SK-N-SH (cell line): ENCODE results near the gene UTP11. TPM values are rescaled to one million over a fixed set of nuclear protein-coding genes. Genes with fewer than 3 reads are reported as not detected.

ENCODE experiments used
- CTCF ChIA-PET: fragments of 300-600, 350-600 bp; formaldehyde crosslinking; extraction: SDS; loops from one replicate; lab custom pipeline; 2021; lab: Yijun Ruan, JAX
- POLR2A ChIA-PET: fragments of 350-600 bp; sonication (Branson Sonifier 250); formaldehyde crosslinking; extraction: SDS; loops from one replicate; lab custom pipeline; 2020; ENCODE audit warnings: antibody characterized with exemption, inconsistent platforms; lab: Yijun Ruan, JAX
- DNase-seq: peaks from one replicate; pipeline ENCODE4 v3.0.0; 2012
- H2AFZ ChIP-seq: fragments of 200-600 bp; sonication (generic); 2 replicates; pipeline ENCODE4 v1.8.1; 2016; ENCODE audit warnings: antibody characterized with exemption, mild to moderate bottlenecking, low read depth
- H3F3A ChIP-seq: fragments of 200-600 bp; sonication (generic); replicated peaks from 2 replicates; pipeline ENCODE3; 2016; ENCODE audit warnings: antibody characterized with exemption, mild to moderate bottlenecking; ENCODE audit not compliant: insufficient read depth
- H3K27ac ChIP-seq, 2 experiments: fragments of 200-500 bp in 1 of 2; fragments of 200-600 bp in 1 of 2; sonication (Bioruptor generic) in 1 of 2; sonication (generic), shearing (Covaris generic) in 1 of 2; 2 replicates each; pipeline versions ENCODE4 v1.5.1 to v1.6.1; 2014 to 2016; ENCODE audit warnings: low read depth in 2 of 2, inconsistent platforms in 1 of 2, low read length in 1 of 2, mild to moderate bottlenecking in 1 of 2, mixed read lengths in 1 of 2
- H3K27me3 ChIP-seq: fragments of 200-600 bp; sonication (generic), shearing (Covaris generic); 2 replicates; pipeline ENCODE4 v1.6.1; 2016; ENCODE audit warnings: mixed run types; ENCODE audit not compliant: insufficient read depth
- H3K36me3 ChIP-seq, 2 experiments: fragments of 200-500 bp in 1 of 2; fragments of 200-600 bp in 1 of 2; sonication (Bioruptor generic) in 1 of 2; sonication (generic) in 1 of 2; replicated peaks in 1 of 2; 2 replicates each; pipeline versions ENCODE3 to v1.5.1; 2014 to 2016; ENCODE audit warnings: low read length in 1 of 2, mild to moderate bottlenecking in 1 of 2; ENCODE audit not compliant: insufficient read depth in 2 of 2, control insufficient read depth in 1 of 2
- H3K4me1 ChIP-seq, 2 experiments: fragments of 200-500 bp in 1 of 2; fragments of 200-600 bp in 1 of 2; sonication (Bioruptor generic) in 1 of 2; sonication (generic), shearing (Covaris generic) in 1 of 2; 2 replicates each; pipeline versions ENCODE4 v1.5.1 to v1.6.1; 2014 to 2016; ENCODE audit warnings: low read depth in 1 of 2, low read length in 1 of 2, mixed run types in 1 of 2; ENCODE audit not compliant: insufficient read depth in 2 of 2, control insufficient read depth in 1 of 2
- H3K4me2 ChIP-seq: fragments of 200-600 bp; sonication (generic), shearing (Covaris generic); 2 replicates; pipeline ENCODE4 v1.6.1; 2017; ENCODE audit warnings: mixed run types
- H3K4me3 ChIP-seq, 2 experiments: fragments of 200-500 bp in 1 of 2; fragments of 200-600 bp in 1 of 2; sonication (Bioruptor generic) in 1 of 2; sonication (generic), shearing (Covaris generic) in 1 of 2; 2 replicates each; pipeline versions ENCODE4 v1.5.1 to v1.8.1; 2014 to 2016; ENCODE audit warnings: low read depth in 2 of 2, inconsistent platforms in 1 of 2, low read length in 1 of 2, mild to moderate bottlenecking in 1 of 2, mixed read lengths in 1 of 2, moderate library complexity in 1 of 2
- H3K79me2 ChIP-seq: fragments of 200-600 bp; sonication (generic); 2 replicates; pipeline ENCODE4 v1.8.1; 2017; ENCODE audit warnings: mild to moderate bottlenecking; ENCODE audit not compliant: insufficient read depth
- H3K9ac ChIP-seq: fragments of 200-600 bp; sonication (generic); 2 replicates; pipeline ENCODE4 v1.6.1; 2017; ENCODE audit warnings: mixed run types
- H3K9me2 ChIP-seq: fragments of 200-600 bp; sonication (generic); 2 replicates; pipeline ENCODE4 v1.6.1; 2017; ENCODE audit warnings: mixed run types
- H3K9me3 ChIP-seq: fragments of 200-600 bp; sonication (generic); 2 replicates; pipeline ENCODE4 v1.6.1; 2017; ENCODE audit warnings: mixed run types, mild to moderate bottlenecking, moderate library complexity
- H4K20me1 ChIP-seq: fragments of 200-600 bp; sonication (generic); 2 replicates; pipeline ENCODE4 v1.6.1; 2017; ENCODE audit warnings: mild to moderate bottlenecking, mixed run types; ENCODE audit not compliant: insufficient read depth
- CTCF ChIP-seq: fragments of 200-600 bp; sonication (generic); IDR thresholded peaks from 2 replicates; pipeline ENCODE4 v1.6.1; 2017; ENCODE audit warnings: antibody characterized with exemption, mild to moderate bottlenecking, moderate library complexity
- FOXJ3 ChIP-seq: sonication (generic); formaldehyde crosslinking; IDR thresholded peaks from 2 replicates; pipeline ENCODE4 v1.5.1; 2020; ENCODE audit warnings: mild to moderate bottlenecking, missing genetic modification reagents
- FOXM1 ChIP-seq: IDR thresholded peaks from 2 replicates; pipeline ENCODE4 v1.4.0; 2012; ENCODE audit warnings: low read depth, mild to moderate bottlenecking
- NFIC ChIP-seq: IDR thresholded peaks from 2 replicates; pipeline ENCODE4 v1.4.0; 2012; ENCODE audit warnings: borderline replicate concordance
- RAD21 ChIP-seq: IDR thresholded peaks from 2 replicates; pipeline ENCODE4 v1.6.1; 2012; ENCODE audit warnings: mild to moderate bottlenecking, low read length
- REST ChIP-seq: IDR thresholded peaks from 2 replicates; pipeline ENCODE4 v1.6.1; 2012; ENCODE audit warnings: mild to moderate bottlenecking, low read depth, low read length, moderate library complexity
- SMC3 ChIP-seq: IDR thresholded peaks from 2 replicates; pipeline ENCODE4 v1.6.1; 2012; ENCODE audit warnings: low read depth, low read length, improper control_type of control experiment
- USF1 ChIP-seq: IDR thresholded peaks from 2 replicates; pipeline ENCODE4 v1.4.0; 2012; ENCODE audit warnings: low read depth, borderline replicate concordance
- YY1 ChIP-seq: IDR thresholded peaks from 2 replicates; pipeline ENCODE4 v1.4.0; 2012; ENCODE audit warnings: low read depth, mild to moderate bottlenecking
- WGBS: methylation state at CpG from one replicate; pipeline ENCODE4 v1.1.6; 2017; ENCODE audit warnings: low lambda C conversion rate; 5-methylcytosine and 5-hydroxymethylcytosine counted together
- polyA plus RNA-seq, 3 experiments: library from polyadenylated mRNA; depleted of rRNA; stranded (reverse); fragments of >200 nt; gene quantifications; 2 replicates each; pipeline ENCODE4 v1.2.3, GENCODE V29; 2012

UTP11 gene
- polyA plus RNA-seq, 1 of the 3 experiments (the other 2 are of a cell fraction) = 26.8 TPM

GRCh38 chr1:38071312-38072256 lies 59.0 kb downstream of the UTP11 start:
- no peaks in the 10 kb centered on the region for H3K36me3 ChIP-seq
- peaks cover 4 to 7% of the 10 kb centered on the region in 2 experiments; a peak in 2 of 4 replicates for H3K4me1 ChIP-seq
- H4K20me1 ChIP-seq = no peaks in the 10 kb centered on the region
- H3K27ac ChIP-seq = no peak overlapping the region
- no peaks in the 10 kb centered on the region for H3K9me3 ChIP-seq
- TF ChIP-seq YY1 (no peak), FOXJ3 (CRISPR knock-in tag) (no peak), USF1 (no peak), CTCF (peak; percentile 43), FOXM1 (no peak), NFIC (no peak), RAD21 (peak; percentile 53), SMC3 (peak; percentile 28; the same call in 1 of the 2 replicates), REST (no peak)
- TF ChIP-seq, all 33 proteins: peak for 3
- H3F3A ChIP-seq = no peaks in the 10 kb centered on the region
- no peak overlapping the region for H2AFZ ChIP-seq
- no peak overlapping the region for H3K9ac ChIP-seq
- H3K4me3 ChIP-seq = no peak overlapping the region
- POLR2A ChIA-PET = interaction anchor here (0.5 kb wide), 1 partner anchor 31 kb away, joined by 4 read pairs; no protein-coding TSS in a partner anchor
- WGBS = 10% methylated on average over 10 of the region's 10 CpGs
- CTCF ChIA-PET = interaction anchor here (0.5 to 4.7 kb wide), 19 partner anchors 11 to 1730 kb away, joined by 3 to 36 read pairs (median 6); partner anchors contain the start of gene POU3F1
- no peaks in the 10 kb centered on the region for H3K79me2 ChIP-seq
- H3K27me3 ChIP-seq = peaks cover 68% of the 10 kb centered on the region
- no peaks in the 10 kb centered on the region for H3K9me2 ChIP-seq
- peak; percentile 56 for DNase-seq
- no peak overlapping the region for H3K4me2 ChIP-seq
